HFFc6 (cell line): ENCODE results near the gene SLC18B1. TPM values are rescaled to one million over a fixed set of nuclear protein-coding genes. Genes with fewer than 3 reads are reported as not detected.

ENCODE experiments used
- DNase-seq: peaks from one replicate; pipeline ENCODE4 v3.0.0-alpha.2; 2018
- H3K27ac Mint-ChIP-seq: 2 replicates; pipeline ENCODE4 v1.8.0; 2020; ENCODE audit warnings: mild to moderate bottlenecking, mixed read lengths
- H3K27me3 Mint-ChIP-seq: 2 replicates; pipeline ENCODE4 v1.8.0; 2021; ENCODE audit warnings: mild to moderate bottlenecking, moderate library complexity, mixed read lengths; ENCODE audit not compliant: insufficient read depth
- H3K36me3 Mint-ChIP-seq: 2 replicates; pipeline ENCODE4 v1.8.0; 2021; ENCODE audit warnings: low read depth, mixed read lengths
- H3K4me1 Mint-ChIP-seq: 2 replicates; pipeline ENCODE4 v1.8.0; 2020; ENCODE audit warnings: low read depth, mixed read lengths
- H3K4me3 Mint-ChIP-seq: 2 replicates; pipeline ENCODE4 v1.8.0; 2020; ENCODE audit warnings: mild to moderate bottlenecking, moderate library complexity, mixed read lengths
- H3K9me3 Mint-ChIP-seq: 2 replicates; pipeline ENCODE4 v1.8.0; 2020; ENCODE audit warnings: mild to moderate bottlenecking, mixed read lengths
- total RNA-seq, 6 experiments: library from RNA; stranded (reverse); fragmentation: NEBNext Ultra II Directional; extraction: Animal tissue kit (Norgen Biotek cat#: 25700); gene quantifications; 2 replicates in 1 of 6; 3 replicates in 5 of 6; pipeline ENCODE4 v1.2.3, GENCODE V29; 2021
- TF ChIP-seq, protein P1 (sequence below): fragments of 200-600 bp; sonication (generic); IDR thresholded peaks from 2 replicates; pipeline ENCODE4 v1.5.0; 2021; ENCODE audit warnings: antibody characterized with exemption, mild to moderate bottlenecking

The SLC18B1 gene
- total RNA-seq, 6 experiments from 2014 or later = 2.9 to 4.1 (median 3.5) TPM

DNA sequence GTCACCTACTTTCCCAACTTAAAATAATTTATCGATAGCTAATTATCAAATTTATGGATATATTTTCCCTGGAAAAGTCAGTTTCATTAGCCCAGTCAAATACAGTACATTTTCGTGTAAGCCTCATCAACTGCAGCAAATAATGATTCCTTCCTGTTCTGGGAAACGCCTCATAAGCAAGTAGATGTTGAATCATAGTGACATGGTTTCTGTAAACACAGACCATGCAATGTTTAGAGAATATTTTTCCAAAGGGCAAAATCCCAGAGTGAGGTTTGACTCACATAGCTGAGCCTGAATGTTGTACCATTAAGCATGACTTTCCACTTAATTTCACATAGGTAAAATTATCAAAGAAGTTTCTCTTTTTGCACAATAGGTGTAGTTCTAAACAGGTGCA lies 67.9 kb downstream of the SLC18B1 start:
- Mint-ChIP-seq H3K27me3 (peaks cover 2% of the 10 kb centered on the region; the same call in 1 of the 2 replicates), H3K4me3 (no peak overlapping the region), H3K36me3 (no peaks in the 10 kb centered on the region), H3K4me1 (peaks cover 14% of the 10 kb centered on the region), H3K27ac (no peak overlapping the region), H3K9me3 (no peaks in the 10 kb centered on the region)
- DNase-seq = peak; percentile 77
- TF ChIP-seq, protein P1, sequence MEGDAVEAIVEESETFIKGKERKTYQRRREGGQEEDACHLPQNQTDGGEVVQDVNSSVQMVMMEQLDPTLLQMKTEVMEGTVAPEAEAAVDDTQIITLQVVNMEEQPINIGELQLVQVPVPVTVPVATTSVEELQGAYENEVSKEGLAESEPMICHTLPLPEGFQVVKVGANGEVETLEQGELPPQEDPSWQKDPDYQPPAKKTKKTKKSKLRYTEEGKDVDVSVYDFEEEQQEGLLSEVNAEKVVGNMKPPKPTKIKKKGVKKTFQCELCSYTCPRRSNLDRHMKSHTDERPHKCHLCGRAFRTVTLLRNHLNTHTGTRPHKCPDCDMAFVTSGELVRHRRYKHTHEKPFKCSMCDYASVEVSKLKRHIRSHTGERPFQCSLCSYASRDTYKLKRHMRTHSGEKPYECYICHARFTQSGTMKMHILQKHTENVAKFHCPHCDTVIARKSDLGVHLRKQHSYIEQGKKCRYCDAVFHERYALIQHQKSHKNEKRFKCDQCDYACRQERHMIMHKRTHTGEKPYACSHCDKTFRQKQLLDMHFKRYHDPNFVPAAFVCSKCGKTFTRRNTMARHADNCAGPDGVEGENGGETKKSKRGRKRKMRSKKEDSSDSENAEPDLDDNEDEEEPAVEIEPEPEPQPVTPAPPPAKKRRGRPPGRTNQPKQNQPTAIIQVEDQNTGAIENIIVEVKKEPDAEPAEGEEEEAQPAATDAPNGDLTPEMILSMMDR = no peak

DNA sequence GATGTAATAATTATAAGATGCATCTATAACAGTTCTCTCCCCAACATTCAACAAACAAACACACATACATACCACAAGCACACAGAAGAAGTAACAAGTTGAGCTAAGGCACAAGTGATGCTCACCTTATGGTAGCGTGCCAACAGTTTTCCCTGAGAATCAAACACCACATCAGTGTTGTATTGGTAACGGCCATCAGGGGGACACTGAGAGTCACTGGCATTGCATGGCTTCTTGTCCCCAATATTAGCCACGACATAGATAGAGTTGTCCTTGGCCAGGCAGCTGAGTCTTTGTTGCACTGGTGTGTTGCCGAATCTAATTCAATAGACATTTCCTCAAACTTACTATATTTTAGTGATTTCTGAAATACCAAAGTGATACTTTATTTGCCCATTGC lies 69.8 kb downstream of the SLC18B1 start:
- Mint-ChIP-seq H3K4me3 (no peak overlapping the region), H3K27me3 (no peaks in the 10 kb centered on the region; the same call in 1 of the 2 replicates), H3K36me3 (no peaks in the 10 kb centered on the region), H3K9me3 (no peaks in the 10 kb centered on the region), H3K4me1 (peaks cover 13% of the 10 kb centered on the region), H3K27ac (no peak overlapping the region)
- TF ChIP-seq, protein P1 = 0 out of 2 replicates have a peak, but pooled peaks have one; percentile 15
- no peak for DNase-seq

DNA sequence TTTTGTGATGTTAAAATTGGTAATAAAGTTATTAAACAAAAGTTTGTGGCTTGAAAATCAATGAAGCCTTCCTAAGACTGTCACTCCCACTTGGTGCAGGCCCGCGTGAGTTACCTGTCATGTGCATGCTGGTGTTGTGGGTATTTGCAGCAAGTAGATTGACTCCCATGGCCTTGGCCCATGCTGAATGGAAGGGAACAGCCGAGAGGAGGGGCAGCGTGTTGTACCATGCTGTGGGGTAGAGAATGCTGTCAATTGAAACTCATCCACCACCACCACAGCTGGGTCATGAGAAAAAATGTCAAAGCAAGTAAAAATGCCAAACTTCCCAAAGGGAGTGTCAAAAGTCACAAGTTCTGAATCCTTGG lies 71.8 kb downstream of the SLC18B1 start:
- Mint-ChIP-seq H3K9me3 (no peaks in the 10 kb centered on the region), H3K36me3 (no peaks in the 10 kb centered on the region), H3K4me1 (no peaks in the 10 kb centered on the region), H3K27me3 (peaks cover 2% of the 10 kb centered on the region), H3K4me3 (no peak overlapping the region), H3K27ac (no peak overlapping the region)
- TF ChIP-seq, protein P1 = no peak
- no peak for DNase-seq

DNA sequence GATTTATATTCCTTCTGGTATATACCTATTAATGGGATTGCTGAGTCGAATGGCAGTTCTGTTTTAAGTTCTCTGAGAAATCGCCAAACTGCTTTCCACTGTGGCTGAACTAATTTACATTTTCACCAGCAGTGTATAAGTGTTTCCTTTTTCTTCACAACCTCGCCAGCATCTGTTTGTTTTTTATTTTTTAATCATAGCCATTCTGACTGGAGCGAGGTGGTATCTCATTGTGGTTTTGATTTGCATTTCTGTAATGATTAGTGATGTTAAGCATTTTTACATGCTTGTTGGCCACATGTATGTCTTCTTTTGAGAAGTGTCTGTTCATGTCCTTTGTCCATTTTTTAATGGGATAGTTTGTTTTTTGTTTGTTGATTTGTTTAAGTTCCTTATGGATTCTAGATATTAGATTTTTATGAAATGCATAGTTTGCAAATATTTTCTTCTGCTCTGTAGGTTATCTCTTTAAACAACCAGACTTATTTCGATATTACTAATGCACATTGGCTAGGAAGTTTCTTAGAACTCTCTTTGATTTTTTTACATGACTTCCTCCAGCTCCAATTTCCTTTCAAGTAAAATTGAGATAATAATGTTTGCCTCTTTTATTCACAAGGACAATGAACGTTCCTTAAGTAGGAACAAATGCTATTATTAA lies 72.4 kb downstream of the SLC18B1 start:
- Mint-ChIP-seq H3K4me1 (no peaks in the 10 kb centered on the region), H3K4me3 (no peak overlapping the region), H3K9me3 (no peaks in the 10 kb centered on the region), H3K36me3 (no peaks in the 10 kb centered on the region), H3K27ac (no peak overlapping the region), H3K27me3 (peaks cover 2% of the 10 kb centered on the region)
- no peak for DNase-seq
- TF ChIP-seq, protein P1 = no peak

DNA sequence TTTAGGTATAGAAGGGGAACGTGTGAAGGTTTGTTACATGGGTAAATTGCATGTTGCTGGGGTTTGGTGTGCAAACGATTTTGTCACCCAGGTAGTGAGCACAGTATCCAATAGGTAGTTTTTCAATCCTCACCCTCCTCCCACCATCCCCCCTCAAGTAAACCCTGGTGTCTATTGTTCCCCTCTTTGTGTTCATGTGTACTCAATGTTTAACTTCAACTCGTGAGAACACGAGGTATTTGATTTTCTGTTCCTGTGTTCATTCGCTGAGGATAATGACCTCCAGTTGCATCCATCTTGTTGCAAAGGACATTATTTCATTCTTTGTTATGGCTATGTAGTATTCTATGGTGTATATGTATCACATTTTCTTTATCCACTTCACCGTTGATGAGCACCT lies 73.0 kb downstream of the SLC18B1 start:
- Mint-ChIP-seq H3K27me3 (peaks cover 4% of the 10 kb centered on the region), H3K4me1 (no peaks in the 10 kb centered on the region), H3K36me3 (no peaks in the 10 kb centered on the region), H3K9me3 (no peaks in the 10 kb centered on the region), H3K27ac (no peak overlapping the region), H3K4me3 (no peak overlapping the region)
- DNase-seq = no peak
- TF ChIP-seq, protein P1 = no peak
